Anterior cingulate cortex (tissue), 58 donors: ENCODE results near the gene SAMD8.
"Not testable (repeated sequence)": the region's sequence is repeated elsewhere in the genome, so short reads cannot be mapped to it uniquely, and the experiment has no call there.

Experiments
- DNase-seq, 58 donors: peaks; one replicate each; lab custom pipeline; 2025; lab: John Stamatoyannopoulos, UW

The SAMD8 gene

DNA sequence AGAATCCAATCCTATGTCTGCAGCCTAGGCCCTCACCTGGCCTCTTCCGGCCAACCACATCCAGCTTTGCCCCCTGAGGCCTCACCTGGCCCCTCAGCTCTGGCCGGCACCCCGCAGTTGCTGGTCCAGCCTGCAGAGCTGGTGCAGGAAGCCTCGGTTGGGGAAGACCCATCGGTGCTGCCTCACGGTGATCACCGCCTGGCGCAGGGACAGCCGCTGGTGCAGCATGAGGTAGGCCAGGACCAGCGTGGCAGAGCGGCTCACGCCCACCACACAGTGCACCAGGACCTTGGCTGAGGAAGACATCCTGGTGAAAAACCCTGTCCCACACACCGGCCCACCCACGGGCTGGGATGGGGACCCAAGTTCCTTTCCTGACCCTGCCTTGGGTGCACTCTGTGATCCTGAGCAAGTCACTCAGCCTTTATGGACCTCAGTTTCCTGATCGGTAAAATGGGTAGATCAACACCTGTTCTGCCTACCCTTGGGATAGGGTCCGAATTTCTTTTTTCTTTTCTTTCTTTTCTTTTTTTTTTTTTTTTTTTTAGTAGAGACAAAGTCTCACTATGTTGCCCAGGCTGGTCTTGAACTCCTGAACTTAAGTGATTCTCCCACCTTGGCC, 5.8 kb upstream of the SAMD8 start:
- DNase-seq: no peak

DNA sequence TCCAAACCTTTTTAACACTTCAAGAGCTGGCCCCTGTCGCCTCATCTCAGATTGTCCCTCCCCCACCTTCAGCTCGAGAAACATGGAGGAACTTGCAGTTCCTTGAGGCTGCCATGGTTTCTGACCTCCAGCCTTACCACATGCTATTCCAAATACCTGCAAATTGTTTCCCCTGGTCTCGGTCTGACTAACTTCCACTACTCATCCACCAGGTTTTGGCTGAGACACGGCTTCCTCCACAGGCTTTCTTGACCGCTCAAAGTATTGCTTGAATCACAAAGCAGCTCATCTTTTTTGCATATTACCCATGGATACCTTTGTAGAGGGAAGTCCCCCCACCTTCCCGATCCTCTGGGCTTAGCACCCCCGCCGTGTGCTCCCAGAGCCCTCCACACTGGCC, 5.2 kb upstream of the SAMD8 start:
- no peak for DNase-seq

DNA sequence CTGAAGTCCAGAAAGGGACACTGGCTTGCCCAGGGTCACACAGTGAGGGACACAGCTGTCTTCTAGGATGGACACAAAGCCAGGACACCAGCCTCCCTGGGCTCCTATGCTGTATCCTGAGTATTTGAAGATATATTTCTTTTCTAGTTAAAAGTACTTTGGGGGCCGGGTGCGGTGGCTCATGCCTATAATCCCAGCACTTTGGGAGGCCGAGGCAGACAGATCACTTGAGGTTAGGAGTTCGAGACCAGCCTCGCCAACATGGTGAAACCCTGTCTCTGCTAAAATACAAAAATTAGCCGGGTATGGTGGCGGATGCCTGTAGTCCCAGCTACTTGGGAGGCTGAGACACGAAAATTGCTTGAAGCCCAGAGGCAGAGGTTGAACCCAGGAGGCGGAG, 4.6 kb upstream of the SAMD8 start:
- DNase-seq: not testable (repeated sequence)

DNA sequence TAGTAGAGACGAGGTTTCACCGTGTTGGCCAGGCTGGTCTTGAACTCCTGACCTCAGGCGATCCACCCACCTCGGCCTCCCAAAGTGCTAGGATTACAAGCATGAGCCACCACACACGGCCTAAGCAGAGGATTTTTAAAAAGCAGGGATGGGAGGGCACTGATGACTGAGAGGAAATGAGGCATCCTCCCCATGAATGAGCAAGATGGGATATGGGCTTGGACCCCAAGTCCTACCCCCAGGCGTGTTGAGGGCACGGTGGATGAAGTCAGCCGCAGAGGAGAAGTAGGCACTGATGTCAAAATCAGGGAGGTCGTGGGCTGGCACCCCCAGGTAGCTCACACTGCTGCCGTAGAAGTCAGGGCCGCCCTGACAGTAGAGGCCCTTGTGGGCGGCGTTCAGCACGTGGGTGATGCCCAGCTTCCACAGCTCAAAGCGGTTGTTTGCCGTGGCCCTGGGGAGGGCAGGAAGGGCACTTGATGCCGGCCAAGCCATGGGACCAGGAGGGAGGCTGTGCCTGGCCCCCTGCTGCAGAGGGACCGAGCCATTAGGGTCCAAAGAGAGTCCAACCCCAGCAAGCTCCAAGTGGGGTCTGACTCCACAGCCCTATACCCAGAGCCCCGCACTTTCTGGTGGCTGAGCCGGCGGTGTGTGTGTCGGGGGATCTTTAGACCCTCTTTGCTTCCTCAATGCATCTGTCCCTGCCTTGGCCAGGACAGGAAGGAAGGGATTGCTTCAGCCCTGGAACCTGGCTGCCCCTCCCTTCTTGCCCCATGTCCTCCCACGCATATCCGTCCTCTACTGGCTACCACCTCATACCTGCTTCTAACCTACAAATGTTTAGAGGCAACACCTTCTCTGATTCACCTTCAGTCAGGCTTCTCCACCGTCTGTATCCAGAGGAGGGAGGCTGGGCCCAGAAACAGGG, 3.4 kb upstream of the SAMD8 start:
- no peak for DNase-seq

DNA sequence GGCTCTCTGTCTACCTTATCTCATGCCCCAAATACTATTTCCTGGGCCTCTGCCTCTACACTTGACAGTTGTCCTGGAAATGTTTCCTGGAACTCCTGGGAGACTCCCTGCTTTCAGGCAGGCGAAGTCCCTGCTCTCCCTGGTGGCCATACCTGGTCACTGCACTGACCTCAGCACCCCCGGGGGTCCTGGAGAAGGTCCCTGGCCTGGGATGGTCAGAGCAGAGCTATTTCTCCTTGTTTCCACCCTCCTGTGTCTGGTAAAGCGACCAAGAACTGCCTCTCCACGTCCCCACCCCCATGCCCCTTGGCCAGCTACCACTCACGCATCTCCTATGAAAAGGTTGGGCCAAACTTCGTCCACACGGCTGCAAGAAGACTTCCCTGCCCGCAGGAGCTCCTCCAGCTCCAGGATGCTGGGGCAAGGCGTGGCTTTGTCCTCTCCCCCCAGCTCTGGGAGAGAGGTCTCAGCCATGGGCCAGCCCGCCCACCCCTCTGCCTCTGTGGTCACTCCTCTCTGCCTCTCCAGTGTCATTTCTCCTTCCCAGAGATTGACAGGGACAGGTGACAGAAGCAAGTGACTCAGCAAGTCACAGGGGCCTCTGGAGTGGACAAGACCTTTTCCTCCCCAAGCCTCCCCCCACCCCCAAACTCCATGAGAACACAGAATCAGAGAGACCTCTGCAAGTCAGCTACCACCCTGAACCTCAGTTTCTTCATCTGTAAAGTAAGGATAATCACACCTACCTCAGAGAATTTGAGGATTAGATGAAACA, 2.6 kb upstream of the SAMD8 start:
- no peak for DNase-seq

DNA sequence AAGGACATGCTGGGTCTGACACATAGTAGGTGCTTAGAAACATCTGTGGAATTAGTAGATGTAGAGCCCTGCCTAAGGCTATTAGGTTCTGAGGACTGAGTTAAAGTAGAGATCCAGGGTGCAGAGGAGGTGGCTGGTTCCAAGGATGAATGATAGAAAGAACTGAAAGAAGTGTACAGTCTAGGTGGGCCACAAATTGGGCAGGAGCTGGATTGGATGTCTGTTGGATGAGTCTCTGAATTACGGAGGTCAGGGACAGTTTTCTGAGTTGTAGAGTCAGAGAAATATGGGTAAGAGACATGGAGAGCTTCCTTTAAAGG, 2.0 kb upstream of the SAMD8 start:
- DNase-seq: no peak

DNA sequence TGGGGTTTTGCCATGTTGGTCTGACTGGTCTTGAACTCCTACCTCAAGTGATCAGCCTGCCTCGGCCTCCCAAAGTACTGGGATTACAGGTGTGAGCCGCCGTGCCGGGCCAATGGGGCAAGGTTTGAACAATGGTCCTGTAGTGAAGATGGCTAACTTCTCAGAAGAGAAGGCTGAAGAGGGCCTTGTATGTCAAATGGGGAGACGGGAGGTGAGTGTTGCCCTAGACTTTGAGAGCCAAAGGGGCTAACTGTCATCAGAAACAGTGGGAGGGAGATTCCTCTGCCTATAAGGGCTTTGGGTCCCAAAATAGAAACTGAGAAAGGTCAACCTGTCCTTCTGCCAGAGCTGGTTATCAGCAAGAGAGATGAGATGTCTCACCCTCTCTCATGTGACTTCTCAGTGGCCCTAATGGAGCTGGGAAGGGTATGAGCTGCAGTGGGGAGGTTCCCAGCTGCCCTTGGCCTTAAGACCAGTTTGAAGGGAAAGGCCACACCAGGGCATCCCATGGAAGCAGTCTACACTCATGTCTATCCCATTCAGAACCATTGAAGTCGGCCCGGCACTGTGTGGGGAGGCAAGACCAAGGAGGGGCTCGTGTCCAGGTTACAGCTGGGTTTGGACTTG, 1.3 kb upstream of the SAMD8 start:
- DNase-seq: no peak

DNA sequence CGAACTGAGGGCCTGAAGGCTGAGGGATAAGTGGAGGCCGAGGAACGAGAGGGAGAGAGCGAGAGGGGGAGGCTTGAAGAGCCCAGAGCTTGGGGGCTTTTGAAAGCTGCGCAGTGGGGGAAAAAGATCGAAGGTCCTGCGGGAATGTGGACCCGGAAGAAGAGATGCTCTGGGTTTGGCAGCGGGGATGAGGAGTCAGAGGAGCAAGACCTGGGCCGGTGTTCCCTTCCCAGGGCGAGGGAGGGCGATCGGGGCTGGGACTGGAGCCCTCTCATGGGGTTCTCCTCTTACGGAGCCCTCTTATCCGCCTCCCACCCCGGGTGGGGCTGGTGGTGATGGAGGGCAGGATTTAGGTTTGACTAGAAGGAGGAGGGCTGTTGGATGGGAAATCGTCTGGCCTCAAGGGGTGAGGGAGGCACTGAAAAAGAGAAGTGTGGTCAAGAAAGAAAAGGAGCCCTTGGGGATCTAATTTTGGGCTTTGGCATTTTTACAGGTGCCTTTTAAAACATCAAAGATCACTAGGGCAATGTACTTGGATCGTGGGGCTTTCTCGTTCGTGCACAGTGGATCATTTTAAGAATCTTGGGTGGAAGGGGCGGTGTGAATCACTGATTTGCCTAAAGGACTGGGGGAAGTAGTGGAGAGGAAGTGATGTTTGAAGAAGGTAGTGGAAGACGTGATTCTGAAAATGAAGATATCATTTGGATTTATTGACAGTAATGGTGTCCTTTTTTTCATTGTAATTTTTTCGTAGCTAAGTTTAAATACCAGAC, 637 bp downstream of the SAMD8 start:
- peak in 34 of 58 donors; percentile 18 to 74 (median 52) for DNase-seq

DNA sequence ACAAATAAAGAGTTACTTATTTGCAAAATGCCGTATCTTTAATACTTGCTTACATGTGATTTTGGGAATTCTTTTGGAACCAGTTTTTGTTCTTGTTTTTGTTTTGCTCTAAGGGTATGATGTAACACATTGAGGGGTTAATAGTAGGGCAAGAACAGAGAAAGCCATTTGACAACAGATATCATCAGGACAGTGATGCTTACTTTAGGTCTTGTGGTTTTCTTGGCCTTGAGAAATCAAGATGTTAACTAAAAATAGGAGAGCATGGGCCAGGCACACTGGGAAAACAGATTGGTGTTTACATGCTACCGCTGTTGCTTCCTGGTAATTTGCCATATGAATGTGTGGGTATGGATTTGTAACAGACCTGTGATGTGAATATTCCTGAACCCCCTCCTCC, 3.7 kb downstream of the SAMD8 start:
- no peak for DNase-seq

DNA sequence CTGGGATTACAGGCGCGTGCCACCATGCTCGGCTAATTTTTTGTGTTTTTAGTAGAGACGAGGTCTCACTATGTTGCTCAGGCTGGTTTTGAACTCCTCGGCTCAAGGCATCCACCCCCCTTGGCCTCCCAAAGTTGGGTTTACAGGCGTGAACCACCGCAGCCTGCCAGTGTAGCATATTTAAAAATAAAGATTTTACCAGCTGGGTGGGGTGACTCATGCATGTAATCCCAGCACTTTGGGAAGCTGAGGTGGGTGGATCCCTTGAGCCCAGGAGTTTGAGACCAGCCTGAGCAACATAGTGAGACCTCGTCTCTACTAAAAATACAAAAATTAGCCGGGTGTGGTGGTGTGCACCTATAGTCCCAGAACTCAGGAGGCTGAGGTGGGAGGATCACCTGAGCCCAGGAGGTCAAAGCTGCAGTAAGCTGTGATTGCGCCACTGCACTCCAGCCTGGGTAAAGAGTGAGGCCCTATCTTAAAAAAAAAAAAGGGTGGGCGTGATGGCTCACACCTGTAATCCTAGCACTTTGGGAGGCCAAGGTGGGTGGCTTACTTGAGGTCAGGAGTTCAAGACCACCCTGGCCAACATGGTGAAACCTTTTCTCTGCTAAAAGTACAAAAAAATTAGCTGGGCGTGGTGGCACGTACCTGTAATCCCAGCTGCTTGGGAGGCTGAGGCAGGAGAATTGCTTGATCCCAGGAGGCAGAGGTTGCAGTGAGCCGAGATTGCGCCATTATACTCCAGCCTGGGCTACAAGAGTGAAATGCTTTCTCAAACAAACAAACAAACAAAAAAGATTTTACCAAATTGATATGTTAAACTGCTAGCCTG, 5.7 kb downstream of the SAMD8 start:
- DNase-seq: not testable (repeated sequence)

DNA sequence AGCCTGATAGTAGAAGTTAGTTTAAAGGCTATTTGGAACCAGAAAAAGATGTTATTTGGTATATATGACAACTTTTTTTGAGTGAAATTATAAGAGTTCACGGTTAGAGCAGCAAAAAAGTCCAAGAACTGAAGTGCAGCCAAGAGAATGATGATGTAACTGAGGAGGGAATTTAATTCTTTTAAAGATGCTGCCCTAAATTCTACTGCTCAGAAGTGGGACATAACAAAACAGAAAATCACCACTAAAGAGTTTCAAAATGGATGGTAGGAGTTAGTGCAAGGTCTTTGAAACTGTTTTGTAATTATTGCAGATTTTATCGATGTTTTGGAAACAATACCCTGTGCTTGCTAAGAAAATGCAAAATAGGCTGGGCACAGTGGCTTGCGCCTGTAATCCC, 6.5 kb downstream of the SAMD8 start:
- DNase-seq: no peak

DNA sequence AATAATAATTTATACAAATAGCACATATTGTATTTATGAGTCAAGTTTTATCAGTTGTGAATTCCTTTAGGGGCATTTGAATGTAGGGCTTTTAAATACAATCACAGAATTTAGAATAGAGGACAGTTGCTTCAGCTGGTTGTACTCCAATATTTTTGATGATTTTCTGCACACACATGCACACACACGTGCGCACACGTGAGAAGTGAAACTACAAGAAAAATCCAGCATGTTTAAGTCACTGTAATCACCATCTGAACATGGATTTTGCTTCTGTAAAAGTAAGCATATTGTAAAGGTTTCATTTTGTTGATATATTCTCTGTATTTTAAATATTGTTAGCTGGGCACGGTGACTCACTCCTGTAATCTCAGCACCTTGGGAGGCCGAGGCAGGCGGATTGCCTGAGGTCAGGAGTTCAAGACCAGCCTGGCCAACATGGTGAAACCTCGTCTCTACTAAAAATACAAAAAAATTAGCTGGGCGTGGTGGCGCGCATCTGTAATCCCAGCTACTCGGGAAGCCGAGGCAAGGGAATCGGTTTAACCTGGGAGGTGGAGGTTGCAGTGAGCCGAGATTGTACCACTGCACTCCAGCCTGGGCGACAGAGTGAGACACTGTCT, 8.1 kb downstream of the SAMD8 start:
- DNase-seq: not testable (repeated sequence)

DNA sequence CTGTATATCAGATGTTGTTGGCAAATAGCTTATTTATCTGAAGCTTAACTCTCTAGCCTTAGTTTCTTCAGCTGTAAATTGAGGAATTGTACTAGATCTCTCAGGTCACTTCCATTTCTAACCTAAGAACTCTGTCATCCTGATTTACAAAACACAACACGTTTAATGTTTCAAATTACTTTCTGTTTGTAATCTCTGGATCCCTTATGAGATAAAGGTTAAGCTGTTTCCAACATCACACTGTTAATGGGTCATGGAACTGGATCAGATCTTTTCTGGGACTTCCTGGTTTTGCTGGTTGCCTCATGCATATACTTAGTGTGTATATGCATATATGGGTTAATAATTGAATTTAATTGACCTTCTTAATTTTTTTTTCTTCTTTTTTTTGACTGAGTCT, 9.9 kb downstream of the SAMD8 start:
- no peak for DNase-seq

DNA sequence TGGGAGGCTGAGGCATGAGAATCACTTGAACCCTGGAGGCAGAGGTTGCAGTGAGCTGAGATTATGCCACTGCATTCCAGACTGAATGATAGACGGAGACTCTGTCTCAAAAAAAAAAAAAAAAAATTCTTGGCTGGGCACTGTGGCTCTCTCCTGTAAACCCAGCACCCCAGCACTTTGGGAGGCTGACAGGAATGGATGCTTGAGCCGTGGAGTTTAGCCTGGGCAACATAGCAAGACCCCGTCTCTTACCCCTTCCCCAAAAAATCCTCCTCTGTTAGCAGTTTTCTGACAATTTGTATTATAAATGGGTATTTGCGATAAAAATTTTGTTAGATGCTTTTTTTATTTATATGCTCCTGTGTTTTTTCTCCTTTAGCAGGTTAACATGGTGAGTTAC, 11.0 kb downstream of the SAMD8 start:
- no peak for DNase-seq

DNA sequence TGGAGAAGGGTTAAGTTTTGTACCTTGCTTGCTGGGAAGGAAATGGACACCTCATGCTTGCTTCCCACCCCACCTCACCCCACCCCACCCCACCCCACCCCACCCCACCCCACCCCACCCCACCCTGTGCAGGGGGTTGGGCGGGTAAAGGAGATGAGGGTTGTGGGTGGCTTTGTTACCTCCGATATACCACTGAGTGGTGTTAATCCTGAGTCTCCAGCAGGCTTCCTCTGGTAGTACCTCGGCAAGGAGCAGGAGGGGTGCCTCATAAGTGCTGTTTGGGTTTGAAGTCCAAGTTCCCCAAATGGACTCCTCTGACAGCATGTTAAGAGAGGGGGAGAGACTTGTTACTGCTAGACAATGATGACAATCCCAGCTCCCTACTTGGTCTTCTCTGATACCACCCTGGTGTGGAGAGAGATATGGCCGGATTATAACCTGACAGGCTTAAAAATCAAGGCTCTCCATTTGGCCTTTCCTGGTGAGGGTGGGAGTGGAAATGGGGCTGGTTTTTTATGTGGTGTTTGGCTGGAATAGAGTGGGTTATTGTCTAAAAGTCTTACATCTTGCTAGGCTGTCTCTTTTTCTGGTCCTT, 11.7 kb downstream of the SAMD8 start:
- DNase-seq: no peak

DNA sequence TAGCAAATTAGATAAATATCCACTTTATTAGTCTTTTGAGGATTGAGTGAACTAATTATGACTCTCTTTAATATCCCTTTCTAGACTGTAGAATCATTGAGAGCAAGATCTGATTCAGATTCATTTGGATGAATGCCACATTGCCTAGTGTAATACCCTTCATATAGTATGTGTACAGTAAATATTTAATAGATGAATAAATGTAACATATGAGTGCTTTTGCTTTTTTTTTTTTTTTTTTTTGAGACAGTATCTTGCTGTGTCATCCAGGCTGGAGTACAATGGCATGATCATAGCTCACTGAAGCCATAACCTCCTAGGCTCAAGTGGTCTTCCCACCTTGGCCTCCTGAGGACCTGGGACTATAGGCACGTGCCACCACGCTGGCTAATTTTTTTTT, 14.8 kb downstream of the SAMD8 start:
- DNase-seq: no peak

DNA sequence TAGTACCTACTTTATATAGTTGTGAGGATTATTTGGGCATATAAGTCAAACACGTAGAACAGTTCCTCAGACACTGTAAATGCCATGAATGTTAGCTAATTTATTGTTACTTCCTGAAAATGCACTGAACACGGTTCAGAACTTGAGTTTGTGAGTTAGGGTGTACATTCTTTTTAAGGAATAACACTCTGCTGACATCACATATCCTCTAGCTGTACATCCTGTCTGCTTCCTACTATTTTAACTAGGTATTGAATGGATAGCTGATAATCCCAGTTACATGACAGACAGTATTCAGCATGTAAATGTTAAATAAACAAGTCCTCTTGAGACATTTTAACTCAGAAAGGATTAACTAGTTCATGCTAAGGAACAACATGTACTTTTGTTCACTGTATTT, 16.0 kb downstream of the SAMD8 start:
- DNase-seq: no peak

DNA sequence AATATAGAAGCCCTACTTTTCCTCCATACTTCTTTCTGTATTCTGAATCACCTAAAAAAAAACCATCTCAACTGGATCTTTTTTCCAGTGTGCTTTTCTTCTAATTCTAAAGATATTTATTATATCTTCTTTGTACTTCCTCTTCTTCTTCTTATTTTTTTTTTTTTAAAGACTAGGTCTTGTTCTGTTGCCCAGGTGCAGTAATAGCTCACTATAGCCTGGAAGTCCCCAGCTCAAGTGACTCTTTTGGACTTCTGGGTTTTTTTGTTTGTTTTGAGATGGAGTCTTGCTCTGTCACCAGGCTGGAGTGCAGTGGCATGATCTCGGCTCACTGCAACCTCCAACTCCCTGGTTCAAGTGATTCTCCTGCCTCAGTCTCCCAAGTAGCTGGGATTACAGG, 17.5 kb downstream of the SAMD8 start:
- DNase-seq: not testable (repeated sequence)
